OCI-M2 (cell line): ENCODE data around the gene LRAT.
"Not testable (repeated sequence)": the region's sequence is repeated elsewhere in the genome, so short reads cannot be mapped to it uniquely, and the experiment has no call there.

Experiments used
- DNase-seq: peaks from one replicate; lab custom pipeline; 2025; ENCODE audit not compliant: unreplicated experiment; lab: John Stamatoyannopoulos, UW

Gene LRAT

DNA sequence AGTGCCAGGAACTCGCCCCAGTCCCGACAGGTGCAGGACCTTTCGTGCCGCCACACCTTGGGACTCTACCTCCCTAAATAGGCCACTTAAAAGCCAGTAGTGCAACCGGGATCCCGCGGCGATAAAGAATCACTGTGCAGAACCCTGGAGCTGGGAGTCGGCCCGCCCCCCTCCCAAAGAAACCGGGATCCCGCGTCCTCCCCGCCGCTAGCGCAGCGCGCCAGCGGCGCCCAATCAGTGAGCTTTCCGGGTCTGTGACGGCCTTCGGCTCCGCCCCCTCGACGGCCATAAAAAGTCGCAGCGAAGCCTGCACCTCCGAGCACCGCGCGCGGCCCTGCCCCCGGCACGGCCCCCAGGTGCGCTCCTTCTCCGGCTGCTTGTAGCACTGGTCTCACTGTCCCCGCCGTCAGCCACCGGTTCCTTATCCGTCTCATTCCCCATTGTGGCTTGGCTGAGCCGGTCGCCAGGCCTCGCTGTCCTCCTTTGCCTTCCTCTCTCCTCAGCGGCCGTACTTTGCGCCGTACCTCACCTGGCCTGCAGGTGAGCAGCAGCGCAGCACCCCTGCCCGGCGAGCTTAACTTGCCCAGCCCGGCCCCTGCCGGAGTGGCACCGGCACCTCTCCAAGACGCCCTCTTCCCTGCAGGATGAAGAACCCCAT lies at the start of gene LRAT:
LRAT (plus strand) TSS at position 318 of the 658 bp plus-strand sequence; CDS start at position 645, 327 bp downstream.
- no peak for DNase-seq

DNA sequence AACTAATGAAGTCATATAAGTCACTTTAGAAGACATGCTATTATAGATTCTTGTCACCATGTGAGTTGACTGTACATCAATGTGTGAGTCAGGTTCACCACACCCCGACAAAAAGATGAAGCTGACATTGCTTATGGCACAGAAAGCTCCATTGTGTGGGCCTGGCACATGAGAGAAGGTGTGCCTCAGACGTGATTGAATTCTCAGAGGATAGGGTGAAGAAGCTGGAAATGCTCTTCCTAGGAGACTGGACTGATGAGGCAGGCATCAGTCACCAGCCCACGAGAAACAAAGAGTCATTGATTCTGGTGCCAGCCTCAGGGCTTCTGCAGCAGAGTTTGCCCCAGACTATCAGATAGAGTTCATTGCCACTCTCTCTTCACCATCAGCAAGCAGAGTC lies 35.9 kb upstream of the LRAT start:
- DNase-seq, result no peak

- no peak for DNase-seq
Measured at GRCh38 chr4:154709550-154709949, 34.2 kb upstream of the LRAT start.

DNA sequence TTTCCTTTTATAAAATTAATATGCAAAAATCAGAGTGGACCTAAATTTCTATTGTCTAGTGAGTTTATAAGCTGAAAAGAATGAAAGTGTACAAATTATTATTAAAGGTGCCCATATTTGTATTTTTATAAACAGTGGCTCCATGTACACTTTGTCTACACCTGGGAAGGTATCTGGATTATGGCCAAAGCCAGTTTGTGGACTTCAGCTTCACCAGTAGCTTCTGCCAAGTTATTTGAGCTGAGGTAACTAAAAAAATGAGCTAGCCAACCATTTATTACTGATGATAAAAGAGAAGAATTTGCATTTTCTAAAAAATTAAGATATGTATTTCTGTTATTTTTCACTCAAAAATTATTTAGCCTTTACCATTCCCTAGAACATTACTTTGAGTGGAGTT lies 32.3 kb upstream of the LRAT start:
- DNase-seq, result no peak

- no peak for DNase-seq
Measured at GRCh38 chr4:154714339-154715040, 29.3 kb upstream of the LRAT start.

GRCh38 chr4:154719087-154719486 lies 24.7 kb upstream of the LRAT start:
- no peak for DNase-seq

DNA sequence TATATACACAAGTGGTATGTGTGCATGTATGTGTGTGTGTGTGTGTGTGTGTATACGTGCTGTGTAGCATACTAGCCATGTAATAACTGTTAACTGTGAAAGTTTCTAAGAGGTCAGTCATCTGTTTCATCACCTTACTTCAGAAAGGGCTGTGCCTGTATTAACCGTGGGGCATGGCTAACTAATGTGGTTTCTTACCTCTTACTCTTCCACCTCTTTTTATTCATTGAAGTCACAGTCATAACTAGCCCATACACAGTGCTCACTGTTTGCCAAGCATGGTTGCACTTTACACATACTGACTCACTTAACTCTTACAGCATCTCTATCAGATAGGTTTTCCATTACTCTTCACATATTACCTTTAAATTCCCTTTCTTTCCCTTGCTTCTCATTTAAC lies 23.7 kb upstream of the LRAT start:
- DNase-seq, result no peak

DNA sequence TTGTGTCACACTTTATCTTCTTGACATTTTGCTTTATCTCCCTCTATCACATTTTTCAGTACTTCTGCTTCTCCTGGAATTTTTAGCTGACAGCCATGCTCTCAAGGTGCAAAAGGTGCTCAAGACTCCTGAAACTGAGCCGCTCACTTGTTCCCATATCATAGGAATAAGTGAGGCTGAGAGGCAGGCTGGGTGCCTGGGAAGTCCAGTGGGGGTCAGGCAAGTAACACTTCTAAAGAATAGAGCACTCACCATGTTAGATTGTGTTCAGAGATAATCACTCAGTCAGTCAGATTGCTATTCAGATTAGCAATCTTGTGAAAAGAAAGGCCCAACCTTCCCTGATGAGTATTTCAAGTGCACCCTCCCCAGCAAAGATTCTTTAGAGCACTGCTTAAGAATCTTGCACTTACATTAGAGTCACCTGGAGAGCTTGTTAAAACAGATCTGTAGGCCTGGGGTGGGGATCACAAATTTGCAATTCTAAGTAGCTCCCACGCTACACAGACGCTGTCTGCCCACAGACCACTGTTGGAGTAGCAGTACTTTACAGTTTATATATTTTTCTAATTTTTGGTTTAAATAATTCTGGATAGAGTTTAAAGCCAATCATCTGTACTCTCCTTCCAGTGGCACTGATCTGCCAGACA lies 23.1 kb upstream of the LRAT start:
- no peak for DNase-seq

DNA sequence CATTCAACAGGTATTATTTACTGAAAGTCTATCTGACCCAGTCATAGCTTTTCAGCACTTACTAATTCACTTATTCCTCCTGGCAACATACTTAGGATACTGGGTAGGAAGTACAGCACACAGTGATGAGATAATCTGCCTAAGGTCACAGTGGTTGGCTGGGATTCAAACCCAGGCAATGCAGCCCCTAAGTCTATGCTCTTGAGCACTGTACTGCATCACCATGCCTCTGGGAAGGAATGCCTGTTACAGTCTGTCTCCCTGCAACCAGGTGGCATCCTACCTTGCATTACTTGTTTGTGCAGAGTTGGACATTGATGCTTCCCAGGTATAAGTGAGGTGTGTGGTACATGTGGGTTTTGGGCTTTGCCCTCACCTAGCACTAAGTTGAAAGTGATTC lies 21.5 kb upstream of the LRAT start:
- DNase-seq, result no peak

- not testable (repeated sequence) for DNase-seq
Measured at GRCh38 chr4:154723601-154724000, 20.2 kb upstream of the LRAT start.

DNA sequence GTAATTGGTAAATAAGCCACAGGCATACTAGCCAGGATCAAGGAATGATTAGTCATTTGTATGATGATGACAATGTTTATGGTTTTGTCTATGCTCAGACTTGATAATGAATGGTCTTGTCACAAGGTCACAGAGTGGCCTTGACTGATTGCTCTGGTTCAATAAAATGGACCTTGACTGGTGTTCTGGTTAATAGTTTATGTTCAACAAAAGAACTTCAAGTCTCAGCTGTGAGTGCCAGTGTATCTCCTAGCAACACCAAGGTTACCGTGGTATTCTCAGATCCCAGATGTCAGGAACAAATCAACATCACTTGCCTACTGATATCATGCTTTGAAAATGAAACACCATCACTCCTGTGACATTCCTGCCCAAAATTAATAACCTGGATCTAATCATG lies 16.3 kb upstream of the LRAT start:
- no peak for DNase-seq

- DNase-seq, result no peak
Measured at GRCh38 chr4:154731756-154732155, 12.0 kb upstream of the LRAT start.

DNA sequence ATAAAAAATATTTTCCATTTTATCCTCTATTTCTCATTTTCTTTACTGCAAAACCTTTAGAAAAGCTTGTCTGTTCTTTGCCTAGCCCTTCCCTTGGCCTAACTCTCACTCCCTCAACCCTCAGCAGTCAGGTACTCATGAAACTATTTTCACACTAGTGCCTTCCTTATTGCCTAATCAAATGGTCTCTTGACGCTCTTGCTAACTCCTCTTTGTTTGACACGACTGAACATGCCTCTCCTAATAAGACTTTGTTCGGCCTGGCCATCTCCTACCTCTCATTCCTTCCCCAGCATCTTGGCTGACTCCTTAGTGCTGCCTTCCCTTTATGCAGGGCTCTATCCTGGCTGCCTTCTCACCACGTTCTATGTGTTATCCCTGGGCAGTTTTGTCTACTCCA lies 11.1 kb upstream of the LRAT start:
- DNase-seq, result no peak

GRCh38 chr4:154736770-154737169 lies 7.0 kb upstream of the LRAT start:
- DNase-seq, result no peak

- DNase-seq, result no peak
Measured at GRCh38 chr4:154738426-154738825, 5.4 kb upstream of the LRAT start.

- DNase-seq, result no peak
Measured at GRCh38 chr4:154739111-154739510, 4.7 kb upstream of the LRAT start.

- DNase-seq, result no peak
Measured at GRCh38 chr4:154740462-154740861, 3.3 kb upstream of the LRAT start.

DNA sequence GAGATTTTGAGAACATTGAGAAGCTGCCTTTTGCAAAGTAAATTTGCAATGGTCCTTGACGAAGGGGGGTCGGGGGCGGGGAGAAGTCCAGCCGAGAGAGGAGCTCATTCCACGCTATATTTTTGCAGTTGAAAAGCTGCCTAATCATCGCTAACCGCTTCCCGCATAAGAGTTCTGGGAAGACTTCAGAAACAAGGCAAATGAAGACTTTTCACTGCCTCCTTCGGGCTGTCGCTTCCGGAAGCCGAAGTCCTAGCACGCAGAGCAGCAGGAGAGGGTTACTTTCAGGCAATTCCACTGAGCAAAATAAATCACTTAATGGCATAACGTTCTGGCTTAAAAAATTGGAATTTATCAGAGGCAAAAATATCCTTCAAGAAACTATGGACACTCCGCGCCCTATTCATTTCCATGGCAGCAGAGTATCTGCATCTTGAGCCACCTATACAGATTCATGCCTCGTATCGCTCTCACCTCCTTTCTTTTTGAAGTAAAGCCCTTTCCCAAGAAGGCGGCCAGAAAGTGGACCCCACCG lies 2.6 kb upstream of the LRAT start:
- DNase-seq, result no peak

DNA sequence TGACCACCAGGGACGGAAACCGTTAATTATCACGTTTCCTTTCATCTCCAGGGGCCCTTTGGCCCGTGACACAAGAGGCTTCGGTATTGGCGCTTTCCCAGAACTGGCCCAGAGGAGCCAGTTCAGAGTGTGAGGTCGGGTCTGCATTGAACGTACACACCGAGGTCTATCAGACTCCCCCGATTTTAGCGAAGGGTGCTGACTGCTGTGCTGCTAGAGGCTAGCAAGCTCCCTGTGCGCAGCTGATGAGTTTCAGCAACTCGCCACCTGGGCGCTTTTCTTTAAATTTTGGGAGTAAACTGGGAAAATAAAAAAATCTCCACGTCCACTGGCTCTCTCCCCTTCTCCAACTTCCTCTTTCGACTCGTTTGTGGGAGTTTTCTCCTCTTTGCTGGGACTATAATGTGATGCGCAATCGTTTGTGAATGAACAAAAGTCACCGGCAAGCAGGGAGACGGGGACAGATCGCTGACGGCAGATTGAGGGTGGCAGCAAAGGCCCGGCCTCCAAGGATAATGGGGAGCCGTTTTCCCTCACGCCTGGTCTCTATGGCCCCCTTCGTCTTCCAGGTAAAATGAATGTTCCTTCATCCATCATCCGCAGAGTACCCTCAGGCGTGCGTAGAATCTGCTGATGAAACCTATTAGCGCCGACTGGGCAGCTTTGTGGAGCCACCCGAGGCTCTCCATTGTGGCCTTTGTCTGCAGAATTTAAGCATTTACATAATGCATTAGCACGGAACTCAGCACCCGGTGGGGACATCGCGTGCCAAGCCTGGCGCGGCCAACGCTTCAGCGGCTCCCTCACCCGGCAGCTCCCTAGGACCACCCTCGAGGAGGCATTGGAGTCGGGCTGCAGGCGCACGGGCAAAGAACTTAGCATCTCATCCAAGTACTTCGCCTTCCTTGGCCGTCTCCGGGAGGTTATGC lies 1.6 kb upstream of the LRAT start:
- DNase-seq, result no peak

- DNase-seq, result no peak
Measured at GRCh38 chr4:154744341-154744926, 634 bp downstream of the LRAT start.

DNA sequence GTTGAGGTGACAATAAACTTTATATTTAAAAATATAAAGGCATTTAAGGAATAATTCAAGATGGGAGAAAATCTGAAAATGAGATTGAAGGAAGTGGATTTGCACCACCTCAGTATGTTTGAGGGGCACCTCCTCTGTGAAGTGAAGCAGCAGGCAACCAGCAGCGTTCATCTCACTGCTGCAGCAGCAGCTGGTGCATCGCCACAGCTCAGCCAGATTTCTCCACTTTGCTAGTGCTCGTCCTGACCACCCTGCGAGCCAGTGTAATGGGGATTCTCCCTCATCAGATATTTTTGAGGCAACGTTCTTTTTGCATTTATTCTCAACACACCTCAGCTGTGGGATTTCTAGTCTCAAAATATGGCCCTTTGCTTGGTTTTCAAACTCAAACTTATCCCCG lies 13.9 kb downstream of the LRAT start:
- no peak for DNase-seq
